GM11168 (cell line): ENCODE data around the gene SPACA4.
"Not testable (repeated sequence)": the region's sequence is repeated elsewhere in the genome, so short reads cannot be mapped to it uniquely, and the experiment has no call there.

Experiments used
- in situ Hi-C: fragments of 300-500 bp; cut with MboI; formaldehyde crosslinking; loops from one replicate; pipeline ENCODE4 v1.12.0; 2022; ENCODE audit warnings: low sequenced_read_pairs; ENCODE audit not compliant: unreplicated experiment

SPACA4 gene

GRCh38 chr19:48617146-48617937 is 10.8 kb downstream of the SPACA4 start:
- in situ Hi-C loops, result no loop called here

- in situ Hi-C loops, result no loop called here
Measured at GRCh38 chr19:48618278-48618915, 11.9 kb downstream of the SPACA4 start.

- in situ Hi-C loops, result no loop called here
Measured at GRCh38 chr19:48618916-48619691, 12.6 kb downstream of the SPACA4 start, which contains the start of the genes RPL18 and SPHK2. Gene RPL18 (minus strand): TSS chr19:48619178. CDS start chr19:48619143, 35 bp downstream. Gene SPHK2 (plus strand): TSS chr19:48619506. CDS start chr19:48620515, 1,009 bp downstream.

GRCh38 chr19:48619692-48620585 is 13.4 kb downstream of the SPACA4 start:
- in situ Hi-C loops, result no loop called here

- in situ Hi-C loops, result no loop called here
Measured at GRCh38 chr19:48623556-48624066, 17.1 kb downstream of the SPACA4 start.

GRCh38 chr19:48624067-48624594 is 17.6 kb downstream of the SPACA4 start:
- in situ Hi-C loops, result no loop called here

- in situ Hi-C loops, result no loop called here
Measured at GRCh38 chr19:48624791-48625723, 18.5 kb downstream of the SPACA4 start.

- in situ Hi-C loops, result no loop called here
Measured at GRCh38 chr19:48625891-48626327, 19.4 kb downstream of the SPACA4 start.

GRCh38 chr19:48627201-48627864 is 20.8 kb downstream of the SPACA4 start:
- in situ Hi-C loops, result no loop called here

- in situ Hi-C loops, result no loop called here
Measured at GRCh38 chr19:48627865-48628314, 21.3 kb downstream of the SPACA4 start.

GRCh38 chr19:48628486-48629296 is 22.1 kb downstream of the SPACA4 start:
- in situ Hi-C loops, result no loop called here

GRCh38 chr19:48629297-48629598 is 22.7 kb downstream of the SPACA4 start:
- in situ Hi-C loops, result no loop called here

GRCh38 chr19:48629599-48630295 is 23.2 kb downstream of the SPACA4 start:
- in situ Hi-C loops, result no loop called here

GRCh38 chr19:48630296-48631063 is 23.9 kb downstream of the SPACA4 start:
- in situ Hi-C loops, result no loop called here

GRCh38 chr19:48631225-48631624 is 24.7 kb downstream of the SPACA4 start:
- in situ Hi-C loops, result no loop called here

- in situ Hi-C loops, result not testable (repeated sequence)
Measured at GRCh38 chr19:48632286-48632685, 25.7 kb downstream of the SPACA4 start.
